ENCODE data around the gene UCK2. TPM values are rescaled to one million over a fixed set of nuclear protein-coding genes. Genes with fewer than 3 reads are reported as not detected.
A peak's percentile ranks its signal among the peaks of the same experiment; 100 is the strongest.

The UCK2 gene
- total and polyA plus RNA-seq, 9 of the 15 experiments (the other 6 are each of a cell fraction or from before 2014, with no cell fraction given) = 71.6 to 145 (median 95.8) TPM

DNA sequence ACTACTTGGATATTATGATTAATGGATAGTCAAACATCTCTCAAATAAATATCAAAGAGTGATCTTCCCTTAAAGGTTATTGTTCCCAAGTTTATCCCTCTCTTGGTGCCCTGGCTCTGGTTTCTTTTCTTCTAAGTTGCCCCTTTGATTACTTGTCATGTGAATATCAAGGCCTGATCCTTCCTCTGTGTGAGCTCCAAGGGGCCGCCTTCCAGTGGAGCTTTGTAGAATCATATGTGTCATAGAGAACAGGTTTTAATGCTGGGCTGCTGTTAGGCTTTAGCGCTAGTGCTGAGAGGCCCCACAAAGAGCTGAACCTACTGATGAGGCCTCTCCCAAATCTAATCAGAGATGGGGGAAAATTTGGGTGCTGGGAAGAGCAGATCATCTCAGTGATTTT, 25.5 kb downstream of the UCK2 start:
- in situ Hi-C loops (cut with MboI) (no loop called here), intact Hi-C loops (cut with micrococcal nuclease) (no loop called here)
- H3K9me1 ChIP-seq (ENCODE audit: control insufficient read depth, insufficient read depth, low read length) = peaks cover 5% of the 10 kb centered on the region
- POLR2A ChIA-PET = interaction anchor here (1.0 to 1.4 kb wide), 2 partner anchors 13 to 24 kb away, joined by 4 to 7 read pairs; no protein-coding TSS in a partner anchor
- BruUV-seq (replicated peaks) = no TSS peak
- TF ChIP-seq ZNF780A (CRISPR knock-in tag; IDR thresholded peaks at IDR 0.05) (no peak), ZFP1 (CRISPR knock-in tag; IDR thresholded peaks at IDR 0.05) (no peak), RAD21 (CRISPR knock-in tag; conservative IDR thresholded peaks at IDR 0.05 in 1 of 2, IDR thresholded peaks at IDR 0.05 in 1 of 2) (no peak), SREBF1 (IDR thresholded peaks at IDR 0.05; ENCODE audit: borderline replicate concordance, low read depth, low read length) (no peak), BRF1 (IDR thresholded peaks at IDR 0.05; ENCODE audit: borderline replicate concordance, extremely low read depth, insufficient read length) (no peak), SIN3B (IDR thresholded peaks at IDR 0.05; ENCODE audit: low read depth) (no peak), CBX2 (IDR thresholded peaks at IDR 0.05; ENCODE audit: insufficient read depth, low read length, poor library complexity, severe bottlenecking) (no peak), CBFA2T2 (conservative IDR thresholded peaks at IDR 0.05) (no peak)
- TF ChIP-seq, protein P1, sequence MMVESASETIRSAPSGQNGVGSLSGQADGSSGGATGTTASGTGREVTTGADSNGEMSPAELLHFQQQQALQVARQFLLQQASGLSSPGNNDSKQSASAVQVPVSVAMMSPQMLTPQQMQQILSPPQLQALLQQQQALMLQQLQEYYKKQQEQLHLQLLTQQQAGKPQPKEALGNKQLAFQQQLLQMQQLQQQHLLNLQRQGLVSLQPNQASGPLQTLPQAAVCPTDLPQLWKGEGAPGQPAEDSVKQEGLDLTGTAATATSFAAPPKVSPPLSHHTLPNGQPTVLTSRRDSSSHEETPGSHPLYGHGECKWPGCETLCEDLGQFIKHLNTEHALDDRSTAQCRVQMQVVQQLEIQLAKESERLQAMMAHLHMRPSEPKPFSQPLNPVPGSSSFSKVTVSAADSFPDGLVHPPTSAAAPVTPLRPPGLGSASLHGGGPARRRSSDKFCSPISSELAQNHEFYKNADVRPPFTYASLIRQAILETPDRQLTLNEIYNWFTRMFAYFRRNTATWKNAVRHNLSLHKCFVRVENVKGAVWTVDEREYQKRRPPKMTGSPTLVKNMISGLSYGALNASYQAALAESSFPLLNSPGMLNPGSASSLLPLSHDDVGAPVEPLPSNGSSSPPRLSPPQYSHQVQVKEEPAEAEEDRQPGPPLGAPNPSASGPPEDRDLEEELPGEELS (CRISPR knock-in tag; IDR thresholded peaks at IDR 0.05; ENCODE audit: borderline replicate concordance) = no peak
- TF ChIP-seq, protein P2, sequence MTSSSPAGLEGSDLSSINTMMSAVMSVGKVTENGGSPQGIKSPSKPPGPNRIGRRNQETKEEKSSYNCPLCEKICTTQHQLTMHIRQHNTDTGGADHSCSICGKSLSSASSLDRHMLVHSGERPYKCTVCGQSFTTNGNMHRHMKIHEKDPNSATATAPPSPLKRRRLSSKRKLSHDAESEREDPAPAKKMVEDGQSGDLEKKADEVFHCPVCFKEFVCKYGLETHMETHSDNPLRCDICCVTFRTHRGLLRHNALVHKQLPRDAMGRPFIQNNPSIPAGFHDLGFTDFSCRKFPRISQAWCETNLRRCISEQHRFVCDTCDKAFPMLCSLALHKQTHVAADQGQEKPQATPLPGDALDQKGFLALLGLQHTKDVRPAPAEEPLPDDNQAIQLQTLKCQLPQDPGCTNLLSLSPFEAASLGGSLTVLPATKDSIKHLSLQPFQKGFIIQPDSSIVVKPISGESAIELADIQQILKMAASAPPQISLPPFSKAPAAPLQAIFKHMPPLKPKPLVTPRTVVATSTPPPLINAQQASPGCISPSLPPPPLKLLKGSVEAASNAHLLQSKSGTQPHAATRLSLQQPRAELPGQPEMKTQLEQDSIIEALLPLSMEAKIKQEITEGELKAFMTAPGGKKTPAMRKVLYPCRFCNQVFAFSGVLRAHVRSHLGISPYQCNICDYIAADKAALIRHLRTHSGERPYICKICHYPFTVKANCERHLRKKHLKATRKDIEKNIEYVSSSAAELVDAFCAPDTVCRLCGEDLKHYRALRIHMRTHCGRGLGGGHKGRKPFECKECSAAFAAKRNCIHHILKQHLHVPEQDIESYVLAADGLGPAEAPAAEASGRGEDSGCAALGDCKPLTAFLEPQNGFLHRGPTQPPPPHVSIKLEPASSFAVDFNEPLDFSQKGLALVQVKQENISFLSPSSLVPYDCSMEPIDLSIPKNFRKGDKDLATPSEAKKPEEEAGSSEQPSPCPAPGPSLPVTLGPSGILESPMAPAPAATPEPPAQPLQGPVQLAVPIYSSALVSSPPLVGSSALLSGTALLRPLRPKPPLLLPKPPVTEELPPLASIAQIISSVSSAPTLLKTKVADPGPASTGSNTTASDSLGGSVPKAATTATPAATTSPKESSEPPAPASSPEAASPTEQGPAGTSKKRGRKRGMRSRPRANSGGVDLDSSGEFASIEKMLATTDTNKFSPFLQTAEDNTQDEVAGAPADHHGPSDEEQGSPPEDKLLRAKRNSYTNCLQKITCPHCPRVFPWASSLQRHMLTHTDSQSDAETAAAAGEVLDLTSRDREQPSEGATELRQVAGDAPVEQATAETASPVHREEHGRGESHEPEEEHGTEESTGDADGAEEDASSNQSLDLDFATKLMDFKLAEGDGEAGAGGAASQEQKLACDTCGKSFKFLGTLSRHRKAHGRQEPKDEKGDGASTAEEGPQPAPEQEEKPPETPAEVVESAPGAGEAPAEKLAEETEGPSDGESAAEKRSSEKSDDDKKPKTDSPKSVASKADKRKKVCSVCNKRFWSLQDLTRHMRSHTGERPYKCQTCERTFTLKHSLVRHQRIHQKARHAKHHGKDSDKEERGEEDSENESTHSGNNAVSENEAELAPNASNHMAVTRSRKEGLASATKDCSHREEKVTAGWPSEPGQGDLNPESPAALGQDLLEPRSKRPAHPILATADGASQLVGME (CRISPR knock-in tag; IDR thresholded peaks at IDR 0.05) = no peak
- peaks cover 36% of the 10 kb centered on the region for H4K20me1 ChIP-seq (replicated peaks; ENCODE audit: control insufficient read depth, insufficient read depth, low read length)
- H2AFZ ChIP-seq (ENCODE audit: low read depth, low read length) = no peak overlapping the region
- H3K4me2 ChIP-seq (ENCODE audit: insufficient read depth, low read length) = no peak overlapping the region
- peaks cover 5% of the 10 kb centered on the region; the same call in 2 of the 3 replicates for H3K36me3 ChIP-seq (ENCODE audit: control insufficient read depth, insufficient read depth, low read length)
- ATAC-seq (peak; percentile 14; the same call in 1 of the 3 replicates), FAIRE-seq (no peak), DNase-seq (ENCODE audit: extremely low read depth in 1 of 4, low spot score in 3 of 4) (no peak)
- CTCF ChIA-PET (ENCODE audit: low intra/inter-chr PET ratio) = no interaction called here
- H3K27me3 ChIP-seq (ENCODE audit: control insufficient read depth in 2 of 2, insufficient read depth in 2 of 2, low read length in 2 of 2) = no peaks in the 10 kb centered on the region
- H3K79me2 ChIP-seq (ENCODE audit: control insufficient read depth, insufficient read depth, low read length) = peaks cover 96% of the 10 kb centered on the region
- peaks cover 17 to 43% of the 10 kb centered on the region in 2 experiments for H3K4me1 ChIP-seq (replicated peaks in 1 of 2; ENCODE audit: control insufficient read depth in 2 of 2, insufficient read depth in 2 of 2, low read length in 2 of 2)
- H3K9ac ChIP-seq (ENCODE audit: insufficient read depth in 1 of 2, low read depth in 2 of 2, low read length in 2 of 2) = no peak overlapping the region
- H3K9me3 ChIP-seq (replicated peaks; ENCODE audit: control insufficient read depth, insufficient read depth, low read depth, low read length) = no peaks in the 10 kb centered on the region
- H3K4me3 ChIP-seq = no peak overlapping the region
- 65% methylated on average over 2 of the region's 2 CpGs for WGBS (ENCODE audit: insufficient coverage, low coverage, missing lambda C conversion rate)
- H3K27ac ChIP-seq (ENCODE audit: extremely low read depth, low read depth, low read length) = no peak overlapping the region

Data from K562 (cell line).